Endodermal cell (in vitro differentiated cells): ENCODE measurements around the gene GFOD1. TPM values are rescaled to one million over a fixed set of nuclear protein-coding genes. Genes with fewer than 3 reads are reported as not detected.

Source experiments
- DNase-seq: peaks from one replicate; pipeline ENCODE4 v3.0.0-alpha.2; 2017
- H3K27ac ChIP-seq: 2 replicates; pipeline ENCODE4 v1.5.1; 2013; ENCODE audit warnings: mild to moderate bottlenecking, low read depth, low read length, moderate library complexity
- H3K27me3 ChIP-seq: 2 replicates; pipeline ENCODE4 v1.6.1; 2013; ENCODE audit warnings: mild to moderate bottlenecking, low read length, moderate library complexity; ENCODE audit not compliant: insufficient read depth, control insufficient read depth, poor library complexity, severe bottlenecking
- H3K36me3 ChIP-seq: 2 replicates; pipeline ENCODE4 v1.7.0; 2013; ENCODE audit warnings: mild to moderate bottlenecking, low read length, moderate library complexity; ENCODE audit not compliant: control insufficient read depth, insufficient read depth
- H3K4me1 ChIP-seq: one replicate; pipeline ENCODE4 v1.7.0; 2013; ENCODE audit warnings: low read length; ENCODE audit not compliant: control insufficient read depth, insufficient read depth
- H3K4me3 ChIP-seq: 2 replicates; pipeline ENCODE4 v1.5.1; 2013; ENCODE audit warnings: mild to moderate bottlenecking, low read length, moderate library complexity
- H3K9ac ChIP-seq: 2 replicates; pipeline ENCODE4 v1.6.1; 2013; ENCODE audit warnings: mild to moderate bottlenecking, low read length, moderate library complexity; ENCODE audit not compliant: poor library complexity, severe bottlenecking; ENCODE audit errors: extremely low read depth
- H3K9me3 ChIP-seq: 2 replicates; pipeline ENCODE4 v1.6.1; 2013; ENCODE audit warnings: mild to moderate bottlenecking, low read length, moderate library complexity; ENCODE audit not compliant: control insufficient read depth
- H3K27ac Mint-ChIP-seq: 2 replicates; pipeline ENCODE4 v1.8.0; 2020; ENCODE audit warnings: mixed read lengths
- H3K27me3 Mint-ChIP-seq: 2 replicates; pipeline ENCODE4 v1.8.0; 2021; ENCODE audit warnings: mild to moderate bottlenecking, mixed read lengths; ENCODE audit not compliant: insufficient read depth
- H3K36me3 Mint-ChIP-seq: 2 replicates; pipeline ENCODE4 v1.8.0; 2020; ENCODE audit warnings: low read depth, mixed read lengths
- H3K4me1 Mint-ChIP-seq: 2 replicates; pipeline ENCODE4 v1.8.0; 2020; ENCODE audit warnings: mixed read lengths
- H3K4me3 Mint-ChIP-seq: 2 replicates; pipeline ENCODE4 v1.8.0; 2020; ENCODE audit warnings: mild to moderate bottlenecking, moderate library complexity, mixed read lengths
- H3K9me3 Mint-ChIP-seq: 2 replicates; pipeline ENCODE4 v1.8.0; 2020; ENCODE audit warnings: mild to moderate bottlenecking, mixed read lengths
- WGBS, 2 experiments: methylation state at CpG; one replicate each; pipeline versions ENCODE4 v1.1.5 to v1.1.7; 2013; ENCODE audit warnings: missing lambda C conversion rate in 2 of 2, mixed read lengths in 1 of 2; ENCODE audit not compliant: insufficient coverage in 1 of 2, insufficient read length in 1 of 2; 5-methylcytosine and 5-hydroxymethylcytosine counted together
- total RNA-seq, 2 donors: library from RNA; stranded (reverse); fragmentation: NEBNext Ultra II Directional in 1 of 2; extraction: Animal tissue kit (Norgen Biotek cat#: 25700) in 1 of 2; gene quantifications; 2 replicates in 1 of 2; 3 replicates in 1 of 2; pipeline ENCODE4 v1.2.1, GENCODE V29; 2021
- TF ChIP-seq, protein P1 (sequence below): fragments of 200-600 bp; sonication (generic); conservative IDR thresholded peaks from 2 replicates; pipeline ENCODE4 v1.5.0; 2021; ENCODE audit warnings: antibody characterized with exemption, mild to moderate bottlenecking

GFOD1 gene
- total RNA-seq, 2 donors from 2014 or later = 0.71 to 1.9 TPM

- Mint-ChIP-seq H3K9me3 (peaks cover 2% of the 10 kb centered on the region), H3K27ac (no peak overlapping the region), H3K27me3 (peaks cover 6% of the 10 kb centered on the region), H3K4me3 (no peak overlapping the region), H3K4me1 (peaks cover 5% of the 10 kb centered on the region), H3K36me3 (no peaks in the 10 kb centered on the region)
- DNase-seq = no peak
- no peak overlapping the region for H3K9ac ChIP-seq
- H3K27me3 ChIP-seq = no peaks in the 10 kb centered on the region
- no peaks in the 10 kb centered on the region for H3K36me3 ChIP-seq
- TF ChIP-seq, protein P1, sequence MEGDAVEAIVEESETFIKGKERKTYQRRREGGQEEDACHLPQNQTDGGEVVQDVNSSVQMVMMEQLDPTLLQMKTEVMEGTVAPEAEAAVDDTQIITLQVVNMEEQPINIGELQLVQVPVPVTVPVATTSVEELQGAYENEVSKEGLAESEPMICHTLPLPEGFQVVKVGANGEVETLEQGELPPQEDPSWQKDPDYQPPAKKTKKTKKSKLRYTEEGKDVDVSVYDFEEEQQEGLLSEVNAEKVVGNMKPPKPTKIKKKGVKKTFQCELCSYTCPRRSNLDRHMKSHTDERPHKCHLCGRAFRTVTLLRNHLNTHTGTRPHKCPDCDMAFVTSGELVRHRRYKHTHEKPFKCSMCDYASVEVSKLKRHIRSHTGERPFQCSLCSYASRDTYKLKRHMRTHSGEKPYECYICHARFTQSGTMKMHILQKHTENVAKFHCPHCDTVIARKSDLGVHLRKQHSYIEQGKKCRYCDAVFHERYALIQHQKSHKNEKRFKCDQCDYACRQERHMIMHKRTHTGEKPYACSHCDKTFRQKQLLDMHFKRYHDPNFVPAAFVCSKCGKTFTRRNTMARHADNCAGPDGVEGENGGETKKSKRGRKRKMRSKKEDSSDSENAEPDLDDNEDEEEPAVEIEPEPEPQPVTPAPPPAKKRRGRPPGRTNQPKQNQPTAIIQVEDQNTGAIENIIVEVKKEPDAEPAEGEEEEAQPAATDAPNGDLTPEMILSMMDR = no peak
- no peak overlapping the region for H3K27ac ChIP-seq
- 93 to 94% methylated on average over 3 to 5 of the region's 5 CpGs for WGBS, 2 experiments
- H3K4me3 ChIP-seq = no peak overlapping the region
- H3K4me1 ChIP-seq = no peaks in the 10 kb centered on the region
- peaks cover 9% of the 10 kb centered on the region for H3K9me3 ChIP-seq
Observed at GRCh38 chr6:13338038-13338437, 149.4 kb downstream of the GFOD1 start.

DNA sequence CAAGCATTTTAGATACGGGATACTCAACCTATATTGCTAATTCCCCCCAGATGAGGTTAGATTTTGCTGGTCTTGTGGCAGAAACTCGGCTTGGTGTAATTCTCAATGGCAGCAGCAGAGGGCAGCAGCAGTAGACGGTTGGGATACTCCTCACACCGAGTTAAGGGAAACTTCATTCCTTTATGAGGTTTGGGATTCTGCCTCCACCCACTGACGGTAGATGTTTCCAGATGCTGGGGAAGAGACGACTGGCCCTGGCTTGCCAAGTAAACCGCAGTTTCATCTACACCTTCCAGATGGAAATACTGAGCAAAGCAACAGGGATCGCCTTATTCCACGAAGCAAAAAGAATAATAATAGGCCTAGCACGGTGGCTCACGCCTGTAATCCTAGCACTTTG lies 150.8 kb downstream of the GFOD1 start:
- Mint-ChIP-seq H3K36me3 (no peaks in the 10 kb centered on the region), H3K27ac (no peak overlapping the region), H3K9me3 (peaks cover 2% of the 10 kb centered on the region), H3K4me3 (no peak overlapping the region), H3K4me1 (peaks cover 13% of the 10 kb centered on the region), H3K27me3 (peaks cover 2% of the 10 kb centered on the region)
- no peaks in the 10 kb centered on the region for H3K9me3 ChIP-seq
- H3K27ac ChIP-seq = no peak overlapping the region
- no peaks in the 10 kb centered on the region for H3K27me3 ChIP-seq
- no peaks in the 10 kb centered on the region for H3K4me1 ChIP-seq
- DNase-seq = peak; percentile 97
- TF ChIP-seq, protein P1 = peak; percentile 94
- H3K36me3 ChIP-seq = no peaks in the 10 kb centered on the region
- 40 to 42% methylated on average over 11 of the region's 11 CpGs for WGBS, 2 experiments
- H3K9ac ChIP-seq = no peak overlapping the region
- H3K4me3 ChIP-seq = no peak overlapping the region

DNA sequence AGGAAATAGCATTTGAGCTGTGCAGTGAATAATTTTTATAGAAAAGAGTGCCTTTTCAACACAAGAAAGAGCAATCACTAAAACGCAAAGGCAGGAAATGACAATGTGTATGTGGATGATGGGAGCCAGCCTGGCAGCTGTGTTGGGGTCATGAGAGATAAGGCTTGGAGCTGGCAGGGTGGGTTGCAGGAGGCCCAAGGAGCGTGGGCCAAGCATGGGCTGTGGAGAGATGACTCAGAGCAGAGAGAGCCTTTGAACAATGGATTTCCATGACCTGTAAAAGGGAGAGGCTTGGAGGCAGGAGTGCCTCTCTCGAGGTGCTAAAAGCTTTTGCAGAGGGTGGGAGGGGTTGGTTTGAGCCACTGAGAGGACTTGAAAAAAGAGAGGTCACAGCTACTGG lies 152.4 kb downstream of the GFOD1 start:
- Mint-ChIP-seq H3K27me3 (peaks cover 2% of the 10 kb centered on the region), H3K27ac (no peak overlapping the region), H3K4me3 (no peak overlapping the region), H3K4me1 (peaks cover 14% of the 10 kb centered on the region), H3K36me3 (no peaks in the 10 kb centered on the region), H3K9me3 (no peaks in the 10 kb centered on the region)
- no peaks in the 10 kb centered on the region for H3K36me3 ChIP-seq
- H3K4me3 ChIP-seq = no peak overlapping the region
- H3K9me3 ChIP-seq = no peaks in the 10 kb centered on the region
- no peak overlapping the region for H3K9ac ChIP-seq
- 63 to 64% methylated on average over 2 to 3 of the region's 3 CpGs for WGBS, 2 experiments
- DNase-seq = peak; percentile 71
- H3K27me3 ChIP-seq = no peaks in the 10 kb centered on the region
- H3K27ac ChIP-seq = no peak overlapping the region
- TF ChIP-seq, protein P1 = no peak
- no peaks in the 10 kb centered on the region for H3K4me1 ChIP-seq
